ENCODE data around the gene HOOK2. TPM values are rescaled to one million over a fixed set of nuclear protein-coding genes. Genes with fewer than 3 reads are reported as not detected.

The HOOK2 gene
- total and polyA plus RNA-seq, 2 of the 13 experiments (the other 11 are each of a cell fraction or from before 2014, with no cell fraction given): 9.2 to 12.9 TPM

- TF ChIP-seq, protein P1, sequence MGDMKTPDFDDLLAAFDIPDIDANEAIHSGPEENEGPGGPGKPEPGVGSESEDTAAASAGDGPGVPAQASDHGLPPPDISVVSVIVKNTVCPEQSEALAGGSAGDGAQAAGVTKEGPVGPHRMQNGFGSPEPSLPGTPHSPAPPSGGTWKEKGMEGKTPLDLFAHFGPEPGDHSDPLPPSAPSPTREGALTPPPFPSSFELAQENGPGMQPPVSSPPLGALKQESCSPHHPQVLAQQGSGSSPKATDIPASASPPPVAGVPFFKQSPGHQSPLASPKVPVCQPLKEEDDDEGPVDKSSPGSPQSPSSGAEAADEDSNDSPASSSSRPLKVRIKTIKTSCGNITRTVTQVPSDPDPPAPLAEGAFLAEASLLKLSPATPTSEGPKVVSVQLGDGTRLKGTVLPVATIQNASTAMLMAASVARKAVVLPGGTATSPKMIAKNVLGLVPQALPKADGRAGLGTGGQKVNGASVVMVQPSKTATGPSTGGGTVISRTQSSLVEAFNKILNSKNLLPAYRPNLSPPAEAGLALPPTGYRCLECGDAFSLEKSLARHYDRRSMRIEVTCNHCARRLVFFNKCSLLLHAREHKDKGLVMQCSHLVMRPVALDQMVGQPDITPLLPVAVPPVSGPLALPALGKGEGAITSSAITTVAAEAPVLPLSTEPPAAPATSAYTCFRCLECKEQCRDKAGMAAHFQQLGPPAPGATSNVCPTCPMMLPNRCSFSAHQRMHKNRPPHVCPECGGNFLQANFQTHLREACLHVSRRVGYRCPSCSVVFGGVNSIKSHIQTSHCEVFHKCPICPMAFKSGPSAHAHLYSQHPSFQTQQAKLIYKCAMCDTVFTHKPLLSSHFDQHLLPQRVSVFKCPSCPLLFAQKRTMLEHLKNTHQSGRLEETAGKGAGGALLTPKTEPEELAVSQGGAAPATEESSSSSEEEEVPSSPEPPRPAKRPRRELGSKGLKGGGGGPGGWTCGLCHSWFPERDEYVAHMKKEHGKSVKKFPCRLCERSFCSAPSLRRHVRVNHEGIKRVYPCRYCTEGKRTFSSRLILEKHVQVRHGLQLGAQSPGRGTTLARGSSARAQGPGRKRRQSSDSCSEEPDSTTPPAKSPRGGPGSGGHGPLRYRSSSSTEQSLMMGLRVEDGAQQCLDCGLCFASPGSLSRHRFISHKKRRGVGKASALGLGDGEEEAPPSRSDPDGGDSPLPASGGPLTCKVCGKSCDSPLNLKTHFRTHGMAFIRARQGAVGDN (CRISPR knock-in tag; IDR thresholded peaks at IDR 0.05): peak; percentile 44
- TF ChIP-seq SPEN (CRISPR knock-in tag; IDR thresholded peaks at IDR 0.05; ENCODE audit: low read depth): 0 out of 2 replicates have a peak, but pooled peaks have one; percentile 45
- no peak for TF ChIP-seq REL (CRISPR knock-in tag; conservative IDR thresholded peaks at IDR 0.05)
- TF ChIP-seq KLF9 (CRISPR knock-in tag; IDR thresholded peaks at IDR 0.05; ENCODE audit: low read depth): no peak
- no peak for TF ChIP-seq ZNF335 (CRISPR knock-in tag; IDR thresholded peaks at IDR 0.05)
- TF ChIP-seq HOXA3 (CRISPR knock-in tag; IDR thresholded peaks at IDR 0.05): peak; percentile 33; the same call in 1 of the 2 replicates
- no peak for TF ChIP-seq PLSCR1 (CRISPR knock-in tag; IDR thresholded peaks at IDR 0.05; ENCODE audit: borderline replicate concordance)
- 0 out of 2 replicates have a peak, but pooled peaks have one; percentile 61 for TF ChIP-seq ZNF607 (CRISPR knock-in tag; IDR thresholded peaks at IDR 0.05; ENCODE audit: borderline replicate concordance)
- peak; percentile 54; the same call in 1 of the 2 replicates for TF ChIP-seq ZNF768 (CRISPR knock-in tag; IDR thresholded peaks at IDR 0.05)
- TF ChIP-seq THAP9 (CRISPR knock-in tag; IDR thresholded peaks at IDR 0.05; ENCODE audit: borderline replicate concordance): peak; percentile 3; the same call in 1 of the 2 replicates
- TF ChIP-seq NFAT5 (CRISPR knock-in tag; IDR thresholded peaks at IDR 0.05): no peak
- TF ChIP-seq PHF8 (CRISPR knock-in tag; IDR thresholded peaks at IDR 0.05): peak; percentile 7; the same call in 1 of the 2 replicates
- TF ChIP-seq RBAK (CRISPR knock-in tag; IDR thresholded peaks at IDR 0.05): no peak
- 0 out of 2 replicates have a peak, but pooled peaks have one; percentile 44 for TF ChIP-seq SRY (CRISPR knock-in tag; IDR thresholded peaks at IDR 0.05)
These were observed 54.3 kb downstream of the HOOK2 start (continued) for GRCh38 chr19:12720851-12721655.

Data from HepG2 (cell line).